NCI-H2196 treated with DMSO at 0.1 percent for 48 hours (cell line): ENCODE measurements around the gene KCTD2.
"Not testable (repeated sequence)": the region's sequence is repeated elsewhere in the genome, so short reads cannot be mapped to it uniquely, and the experiment has no call there.

ENCODE experiments used
- DNase-seq: peaks from one replicate; lab custom pipeline; 2025; ENCODE audit not compliant: unreplicated experiment; lab: John Stamatoyannopoulos, UW

The KCTD2 gene, protein sequence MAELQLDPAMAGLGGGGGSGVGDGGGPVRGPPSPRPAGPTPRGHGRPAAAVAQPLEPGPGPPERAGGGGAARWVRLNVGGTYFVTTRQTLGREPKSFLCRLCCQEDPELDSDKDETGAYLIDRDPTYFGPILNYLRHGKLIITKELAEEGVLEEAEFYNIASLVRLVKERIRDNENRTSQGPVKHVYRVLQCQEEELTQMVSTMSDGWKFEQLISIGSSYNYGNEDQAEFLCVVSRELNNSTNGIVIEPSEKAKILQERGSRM

DNA sequence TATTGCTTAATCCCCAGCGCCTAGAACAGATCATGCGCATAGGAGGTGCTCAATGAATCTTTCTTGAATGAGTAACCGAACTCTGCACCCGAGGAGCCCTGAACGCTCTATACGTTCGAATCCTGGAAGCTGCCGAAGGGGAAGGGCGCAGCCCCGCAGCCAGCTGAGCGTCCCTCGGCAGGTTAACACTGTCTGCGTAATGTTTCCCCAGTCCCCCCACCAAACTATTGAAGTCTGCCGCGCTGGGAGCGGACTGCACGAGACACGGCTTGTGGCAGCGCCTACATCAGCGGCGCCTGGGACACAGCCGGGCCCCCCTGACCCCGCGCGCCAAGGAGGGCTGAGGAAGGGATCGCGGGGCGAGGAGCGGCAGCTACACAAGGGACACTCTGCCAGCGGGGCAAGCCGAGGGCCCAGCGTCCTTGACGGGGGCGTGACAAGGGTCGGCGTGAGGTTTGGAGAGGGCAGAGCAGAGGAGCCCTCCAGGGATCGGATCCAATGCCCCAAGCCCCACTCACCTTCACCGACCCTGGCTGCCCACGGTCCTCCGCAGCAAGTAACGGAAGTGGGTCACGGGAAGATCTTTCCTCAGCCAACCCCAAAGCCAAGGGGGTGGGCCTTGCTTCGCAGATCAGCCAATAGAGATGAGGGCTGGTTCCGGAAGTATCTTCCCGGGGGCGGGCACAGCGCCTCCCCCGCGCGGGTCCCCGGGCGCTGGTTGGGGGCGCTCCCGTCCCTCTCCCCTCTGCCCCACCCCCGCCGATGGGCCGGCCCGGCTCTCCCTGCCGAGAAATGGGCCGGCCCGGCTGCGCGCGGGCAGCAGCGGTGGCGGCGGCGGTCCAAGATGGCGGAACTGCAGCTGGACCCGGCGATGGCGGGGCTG lies at the start of gene KCTD2, which contains the start of gene ATP5PD:
Gene KCTD2, plus strand, starts transcription at position 819 of the 883 bp plus-strand sequence. Its CDS starts 26 bp downstream, at position 845.
Gene ATP5PD, minus strand, starts transcription at position 563 of the 883 bp plus-strand sequence. CDS start 4,319 bp downstream, outside the sequence.
- peak; percentile 95 for DNase-seq

DNA sequence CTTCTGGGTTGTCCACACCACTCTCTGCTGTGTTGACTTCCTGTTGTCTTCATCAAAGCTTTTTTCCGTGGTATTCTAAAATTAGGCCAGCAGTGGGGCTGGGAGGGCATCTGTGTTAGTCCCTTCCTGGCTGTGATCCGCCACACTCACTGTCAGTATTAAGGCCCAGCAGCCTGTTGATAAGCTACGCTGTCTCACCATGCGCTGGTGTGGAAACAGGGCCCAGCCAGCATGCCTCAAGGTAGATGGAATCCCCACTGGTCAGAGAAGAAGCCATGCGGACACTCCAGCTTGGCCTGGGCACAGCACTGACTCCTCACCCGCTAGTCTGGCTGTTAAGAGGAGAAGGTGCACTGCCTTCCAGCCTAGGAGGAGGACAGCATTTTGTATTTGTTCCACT lies 48.2 kb upstream of the KCTD2 start:
- no peak for DNase-seq

DNA sequence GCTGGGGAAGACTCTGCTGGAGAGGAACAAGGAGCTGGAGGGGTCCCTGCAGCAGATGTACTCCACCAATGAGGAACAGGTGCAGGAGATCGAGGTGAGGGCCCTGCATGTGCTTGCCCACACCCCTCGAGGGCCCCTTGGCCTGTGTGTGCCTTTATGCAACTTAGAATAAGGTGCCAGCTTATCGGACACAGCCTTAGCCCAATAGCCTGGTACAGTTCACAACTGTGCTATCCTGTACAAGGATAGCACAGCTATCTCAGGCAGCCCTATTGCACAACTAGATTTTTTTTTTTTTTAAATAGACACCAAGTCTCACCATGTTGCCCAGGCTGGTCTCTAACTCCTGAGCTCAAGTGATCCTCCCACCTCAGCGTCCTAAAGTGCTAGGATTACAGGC lies 47.5 kb upstream of the KCTD2 start:
- no peak for DNase-seq

DNA sequence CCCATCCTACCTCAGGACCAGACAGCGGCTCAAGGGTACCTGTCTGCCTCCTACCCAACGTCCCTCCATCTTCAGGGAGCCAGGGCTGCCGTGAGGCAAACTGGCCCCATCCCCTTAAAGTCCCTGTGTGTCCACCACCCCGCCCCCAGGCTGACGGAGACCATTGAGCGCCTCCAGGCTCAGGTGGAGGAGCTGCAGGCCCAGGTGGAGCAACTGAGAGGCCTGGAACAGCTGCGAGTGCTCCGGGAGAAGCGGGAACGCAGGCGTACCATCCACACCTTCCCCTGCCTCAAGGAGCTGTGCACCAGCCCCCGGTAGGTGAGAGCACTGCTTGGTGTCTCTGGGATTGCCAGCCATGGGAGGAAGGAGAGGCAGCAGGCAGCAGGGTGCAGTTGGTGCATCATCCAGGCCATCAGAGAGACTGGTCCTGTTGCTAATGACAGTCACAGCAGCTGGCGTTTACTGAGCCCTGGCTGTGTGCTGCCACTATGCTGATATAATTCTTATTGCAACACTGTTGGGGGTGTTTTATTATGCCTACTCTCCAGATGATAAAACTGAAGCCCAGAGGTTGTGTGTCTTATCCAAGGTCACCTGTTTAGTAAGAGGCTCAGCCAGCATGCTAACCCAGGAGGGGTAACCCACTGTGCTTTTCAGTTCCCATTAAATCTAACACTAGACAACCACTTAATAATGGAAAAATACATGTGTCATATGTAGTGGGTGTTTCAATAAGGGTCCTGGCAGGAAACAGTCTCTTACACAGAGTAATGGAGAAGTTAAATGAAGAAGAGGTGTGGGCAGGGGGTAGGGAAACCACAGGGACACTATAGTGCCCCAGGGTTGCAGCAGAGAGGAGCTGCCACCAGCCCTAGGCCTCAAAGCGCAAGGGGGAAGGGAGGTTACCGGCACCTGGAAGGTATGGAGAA lies 44.8 kb upstream of the KCTD2 start:
- no peak for DNase-seq

DNA sequence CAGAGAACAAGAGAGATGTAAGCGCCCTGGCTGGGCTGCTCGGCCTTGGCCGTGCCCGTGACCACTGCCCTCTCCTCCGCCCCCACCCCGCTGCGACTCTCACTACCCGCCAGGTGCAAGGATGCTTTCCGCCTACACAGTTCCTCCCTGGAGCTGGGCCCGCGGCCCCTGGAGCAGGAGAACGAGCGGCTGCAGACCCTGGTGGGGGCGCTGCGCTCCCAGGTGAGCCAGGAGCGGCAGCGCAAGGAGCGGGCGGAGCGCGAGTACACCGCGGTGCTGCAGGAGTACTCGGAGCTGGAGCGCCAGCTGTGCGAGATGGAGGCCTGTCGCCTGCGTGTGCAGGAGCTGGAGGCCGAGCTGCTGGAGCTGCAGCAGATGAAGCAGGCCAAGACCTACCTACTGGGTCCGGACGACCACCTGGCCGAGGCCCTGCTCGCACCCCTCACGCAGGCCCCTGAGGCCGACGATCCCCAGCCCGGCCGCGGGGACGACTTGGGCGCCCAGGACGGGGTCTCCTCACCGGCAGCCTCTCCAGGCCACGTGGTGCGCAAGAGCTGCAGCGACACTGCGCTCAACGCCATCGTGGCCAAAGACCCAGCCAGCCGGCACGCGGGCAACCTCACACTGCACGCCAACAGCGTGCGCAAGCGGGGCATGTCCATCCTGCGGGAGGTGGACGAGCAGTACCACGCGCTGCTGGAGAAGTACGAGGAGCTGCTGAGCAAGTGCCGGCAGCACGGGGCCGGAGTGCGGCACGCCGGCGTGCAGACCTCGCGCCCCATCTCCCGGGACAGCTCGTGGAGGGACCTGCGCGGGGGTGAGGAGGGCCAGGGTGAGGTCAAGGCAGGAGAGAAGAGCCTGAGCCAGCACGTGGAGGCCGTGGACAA lies 43.7 kb upstream of the KCTD2 start:
- no peak for DNase-seq

DNA sequence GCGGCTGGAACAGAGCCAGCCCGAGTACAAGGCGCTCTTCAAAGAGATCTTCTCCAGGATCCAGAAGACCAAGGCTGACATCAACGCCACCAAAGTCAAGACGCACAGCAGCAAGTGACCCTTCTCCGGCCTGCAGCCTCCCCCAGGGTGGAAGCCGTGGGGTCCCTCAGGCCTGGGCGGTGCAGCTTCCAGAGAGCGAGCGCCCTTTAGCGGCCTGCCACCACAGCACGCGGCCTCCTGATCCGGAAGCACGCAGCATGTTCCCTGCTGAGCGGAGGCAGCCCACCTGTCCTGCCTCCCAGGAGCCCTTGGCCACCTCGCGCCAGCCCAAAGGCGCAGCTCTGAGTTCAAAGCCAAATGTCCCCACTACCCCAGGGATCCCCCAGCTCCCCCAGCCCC lies 43.1 kb upstream of the KCTD2 start:
- no peak for DNase-seq

DNA sequence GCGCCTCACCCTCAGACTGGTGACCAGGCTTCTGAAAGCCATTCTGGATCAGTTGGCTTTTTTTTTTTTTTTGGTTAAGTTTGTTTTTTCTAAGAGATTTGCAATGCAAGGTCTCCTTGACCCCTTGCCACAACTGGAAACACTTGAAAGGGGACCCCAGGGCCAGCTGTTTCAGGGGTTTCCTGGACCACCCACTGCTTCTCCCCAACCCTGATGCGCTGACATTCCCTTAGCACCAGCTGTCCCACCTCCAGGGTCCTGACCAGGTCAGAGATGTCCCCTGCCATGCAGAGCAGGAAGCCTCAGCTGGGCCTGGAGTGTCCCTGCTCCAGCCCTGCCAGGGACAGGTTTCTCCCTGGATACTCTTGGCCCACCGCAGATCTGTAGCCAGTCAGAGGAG lies 42.7 kb upstream of the KCTD2 start:
- no peak for DNase-seq

DNA sequence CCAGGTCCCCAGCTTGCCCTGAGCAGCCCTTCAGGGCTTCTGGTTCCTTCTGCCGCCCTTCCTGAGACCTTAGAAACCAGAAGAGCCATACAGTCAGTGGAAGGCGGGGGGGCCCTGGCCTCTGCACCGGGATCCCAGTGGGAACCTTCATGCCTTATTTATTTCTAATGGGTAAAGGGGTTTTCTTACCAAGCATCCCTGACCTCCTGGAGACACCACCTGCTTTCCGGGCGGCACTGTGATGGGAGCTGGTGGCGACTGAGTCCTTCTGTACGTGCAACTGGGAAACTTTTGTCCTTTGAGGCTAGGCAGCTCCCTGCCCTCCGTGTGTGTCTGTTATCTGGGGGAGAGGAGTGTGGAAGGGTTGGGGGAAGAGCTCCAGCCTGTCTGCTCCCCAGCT lies 41.7 kb upstream of the KCTD2 start:
- DNase-seq = no peak

DNA sequence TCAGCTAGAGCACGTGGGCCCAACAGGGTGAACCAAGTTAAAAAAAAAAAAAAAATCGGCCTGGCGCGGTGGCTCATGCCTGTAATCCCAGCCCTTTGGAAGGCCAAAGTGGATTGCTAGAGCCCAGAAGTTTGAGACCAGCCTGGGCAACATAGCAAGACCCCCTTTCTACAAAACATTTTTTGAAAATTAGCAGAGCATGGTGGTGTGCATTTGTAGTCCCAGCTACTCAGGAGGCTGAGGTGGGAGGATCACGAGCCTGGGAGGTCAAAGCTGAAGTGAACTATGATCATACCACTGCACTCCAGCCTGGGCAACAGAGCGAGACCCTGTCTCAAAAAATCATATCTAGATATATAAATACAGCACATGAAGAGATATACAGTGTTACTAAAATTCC lies 40.9 kb upstream of the KCTD2 start:
- DNase-seq = not testable (repeated sequence)

DNA sequence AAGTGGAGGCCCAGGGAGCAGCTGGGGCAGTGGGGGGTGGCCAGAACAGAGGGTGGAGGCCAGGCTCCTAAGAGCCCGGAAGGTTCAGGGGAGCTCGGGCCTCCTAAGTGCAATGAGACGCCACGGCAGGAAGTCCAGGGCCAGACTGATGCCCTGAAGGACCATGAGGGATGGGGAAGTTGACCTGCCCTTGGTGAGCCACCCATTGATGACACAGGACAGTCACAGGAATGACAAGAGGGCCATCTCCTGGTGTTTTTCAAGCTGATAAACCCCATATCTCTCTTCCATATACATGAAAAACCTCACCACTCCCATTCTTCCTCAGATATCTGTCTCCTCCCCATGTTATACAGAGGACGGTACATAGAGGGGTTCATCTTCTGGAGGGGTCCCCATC lies 40.4 kb upstream of the KCTD2 start:
- no peak for DNase-seq

DNA sequence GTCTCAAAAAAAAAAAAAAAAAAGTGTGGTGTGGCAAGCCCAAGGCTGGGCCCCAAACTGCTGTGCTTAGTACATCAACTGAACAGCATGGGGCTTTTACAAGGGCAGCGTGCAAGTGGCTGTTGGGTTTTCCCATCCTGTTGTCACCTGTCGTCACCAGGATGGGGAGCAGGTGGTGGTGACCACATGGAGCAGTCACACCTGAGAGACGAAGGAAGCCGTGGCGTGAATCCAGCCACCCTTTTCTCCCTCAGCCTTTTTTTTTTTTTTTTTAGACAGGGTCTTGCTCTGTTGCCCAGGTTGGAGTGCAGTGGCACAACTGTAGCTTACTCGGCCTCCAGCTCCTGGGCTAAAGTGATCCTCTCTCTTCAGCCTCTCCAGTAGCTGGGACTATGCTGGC lies 38.7 kb upstream of the KCTD2 start:
- DNase-seq = no peak

DNA sequence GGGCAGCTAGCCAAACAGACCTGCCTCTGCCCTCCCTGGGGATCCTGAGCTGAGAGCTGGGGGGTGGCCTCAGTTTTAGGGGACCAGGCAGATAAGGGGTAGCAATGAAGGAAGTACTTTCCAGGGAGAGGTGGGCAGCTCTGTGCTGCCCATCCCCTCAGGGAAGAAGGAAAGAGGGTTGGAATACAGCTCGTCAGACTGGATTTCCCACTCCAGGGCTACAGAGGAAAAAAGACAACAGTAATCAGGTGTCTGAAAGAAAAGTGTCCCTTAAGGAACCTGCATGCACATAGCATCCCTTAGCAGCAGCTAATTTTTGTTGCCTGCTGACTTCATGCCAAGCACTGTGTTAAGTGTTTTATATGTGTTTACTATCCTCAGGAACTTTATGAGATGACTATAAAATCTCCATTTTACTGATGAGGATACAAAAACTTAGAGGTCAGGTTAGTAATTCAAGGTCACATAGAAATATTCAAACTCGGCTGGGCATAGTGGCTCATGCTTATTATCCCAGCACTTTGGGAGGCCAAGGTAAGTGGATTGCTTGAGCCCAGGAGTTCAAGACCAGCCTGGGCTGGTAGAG lies 37.8 kb upstream of the KCTD2 start:
- DNase-seq = no peak

DNA sequence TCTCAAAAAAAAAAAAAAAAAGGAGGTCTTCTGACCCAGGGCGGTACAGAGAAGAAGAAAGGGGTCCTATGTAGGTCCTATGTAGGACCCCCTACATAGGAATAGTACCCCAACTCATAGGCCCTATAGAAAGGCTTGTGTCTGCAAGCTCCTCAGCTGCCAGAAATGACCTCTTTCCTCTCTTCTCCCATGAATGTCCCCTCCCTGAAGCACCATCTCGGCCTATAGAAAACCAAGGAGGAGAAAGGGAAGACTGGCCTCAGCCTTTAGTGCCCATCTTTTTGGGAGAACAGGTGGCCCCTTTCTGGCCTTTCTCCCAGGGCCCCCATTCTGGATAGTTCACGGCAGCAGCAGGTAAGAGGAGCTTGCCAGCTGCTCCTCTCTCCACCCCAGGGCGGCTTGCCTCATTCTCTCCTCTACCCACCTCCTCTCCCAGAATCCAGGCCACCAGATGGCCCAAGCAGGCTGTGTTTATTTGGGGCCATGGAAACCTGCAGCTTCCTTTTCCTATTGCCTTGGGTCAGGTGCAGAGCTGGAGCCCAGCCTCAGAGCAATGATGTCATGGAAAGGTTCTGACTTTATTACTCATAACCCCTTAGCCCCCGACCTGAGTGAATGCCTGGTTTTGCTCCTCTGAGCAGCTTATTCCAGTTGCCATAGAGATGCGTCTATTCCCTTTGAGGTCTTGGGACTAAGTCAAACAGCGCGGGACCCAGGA lies 36.2 kb upstream of the KCTD2 start:
- DNase-seq = peak; percentile 92

DNA sequence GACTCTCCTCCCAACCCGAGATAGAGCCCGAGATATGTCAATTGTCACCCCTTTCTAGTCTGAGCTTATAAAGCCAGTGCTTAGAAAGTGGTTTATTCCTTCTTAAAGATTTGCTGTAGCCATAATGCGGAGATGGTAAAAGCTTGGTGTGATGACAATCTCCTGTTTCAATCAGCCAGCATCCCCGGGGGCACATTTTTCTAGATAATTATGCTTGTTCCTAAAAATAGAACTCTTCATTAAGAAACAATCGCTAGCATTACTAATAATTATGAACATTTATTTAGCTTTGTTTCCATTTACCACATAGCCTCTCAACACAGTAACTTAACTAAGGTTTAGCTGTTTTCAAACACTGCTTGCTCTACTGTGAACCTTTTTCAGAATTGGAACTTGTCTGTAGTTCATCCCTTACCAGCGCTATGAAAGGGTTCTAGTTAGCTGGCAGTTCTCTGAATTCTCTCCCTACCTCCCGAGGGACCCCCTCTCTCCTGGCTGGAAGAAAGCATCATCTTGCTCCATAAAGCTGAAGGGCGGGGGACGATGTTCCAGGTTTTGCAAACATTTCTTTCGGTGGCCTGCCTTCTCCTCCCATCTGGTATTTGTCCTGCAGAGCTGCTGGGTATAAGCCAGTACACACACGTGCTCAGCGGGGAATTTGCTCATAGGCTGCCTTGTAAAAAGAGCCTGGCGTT lies 35.5 kb upstream of the KCTD2 start:
- DNase-seq = peak; percentile 58

DNA sequence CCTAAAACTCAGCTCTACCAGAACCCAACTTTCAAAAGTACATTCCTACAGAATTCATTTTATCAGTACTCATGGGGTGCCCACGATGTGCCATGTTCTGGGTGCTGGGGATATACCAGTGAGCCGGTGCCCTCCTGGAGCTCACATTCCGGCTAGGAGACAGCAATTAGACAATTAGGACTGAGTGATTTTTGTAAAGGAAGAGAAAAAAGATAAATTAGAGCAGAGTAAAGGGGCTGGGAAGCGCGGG lies 35.0 kb upstream of the KCTD2 start:
- DNase-seq = no peak

DNA sequence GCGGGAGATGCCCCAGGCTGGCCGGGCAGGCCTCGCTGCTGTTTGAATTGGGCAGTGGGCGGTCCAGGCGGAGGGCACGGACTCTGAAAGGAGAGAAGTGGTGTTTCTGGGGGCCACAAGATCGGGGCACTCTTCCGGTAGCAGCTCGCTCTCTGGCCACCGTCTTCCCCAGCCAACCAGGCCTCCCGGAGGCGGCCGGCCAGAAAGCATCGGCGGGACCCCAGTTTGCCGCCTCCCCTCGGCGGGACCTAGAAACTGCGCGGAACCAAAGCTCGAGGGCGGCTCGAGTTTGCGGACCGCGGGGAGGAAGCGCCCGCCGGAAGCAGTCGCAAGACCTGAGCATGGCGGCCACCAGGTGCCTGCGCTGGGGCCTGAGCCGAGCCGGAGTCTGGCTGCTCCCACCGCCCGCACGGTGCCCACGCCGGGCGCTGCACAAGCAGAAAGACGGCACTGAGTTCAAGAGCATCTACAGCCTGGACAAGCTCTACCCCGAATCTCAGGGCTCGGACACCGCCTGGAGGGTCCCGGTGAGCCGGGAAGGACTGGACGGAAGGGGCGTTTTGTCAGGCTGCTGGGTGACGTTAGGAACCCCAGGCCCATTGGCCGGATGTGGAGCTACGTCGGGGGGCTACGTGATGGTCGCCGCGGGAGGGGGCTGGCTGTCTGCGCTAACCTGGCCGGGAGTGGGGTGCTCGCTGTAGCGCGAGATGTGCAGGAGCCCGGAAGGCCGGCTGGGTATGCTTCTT lies 34.5 kb upstream of the KCTD2 start, which contains the start of gene MRPL58:
Gene MRPL58, plus strand, starts transcription at position 325 of the 746 bp plus-strand sequence. Its CDS starts 17 bp downstream, at position 342.
- DNase-seq = peak; percentile 70

DNA sequence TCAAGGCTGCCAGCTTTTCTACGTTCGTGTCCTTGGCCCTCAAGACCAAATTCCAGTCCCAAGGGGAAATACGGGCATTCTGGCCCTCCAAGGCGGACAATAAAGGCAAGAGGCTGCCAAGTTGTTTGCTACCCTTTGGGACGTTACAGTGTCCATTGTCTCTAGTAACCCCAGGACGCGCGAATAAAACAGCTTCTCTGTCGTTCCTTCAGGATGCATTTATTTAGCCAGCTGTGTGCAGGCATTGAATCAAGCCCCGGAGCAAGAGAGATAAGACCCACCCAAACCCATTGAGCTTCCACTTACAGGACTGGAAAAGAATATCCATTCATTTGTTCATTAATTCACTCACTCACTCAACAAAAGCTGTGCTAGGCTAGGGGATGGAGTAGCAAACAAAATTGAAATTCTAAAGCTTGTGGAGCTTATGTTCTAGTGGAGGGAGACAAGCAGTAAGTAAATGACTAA lies 33.9 kb upstream of the KCTD2 start:
- no peak for DNase-seq

DNA sequence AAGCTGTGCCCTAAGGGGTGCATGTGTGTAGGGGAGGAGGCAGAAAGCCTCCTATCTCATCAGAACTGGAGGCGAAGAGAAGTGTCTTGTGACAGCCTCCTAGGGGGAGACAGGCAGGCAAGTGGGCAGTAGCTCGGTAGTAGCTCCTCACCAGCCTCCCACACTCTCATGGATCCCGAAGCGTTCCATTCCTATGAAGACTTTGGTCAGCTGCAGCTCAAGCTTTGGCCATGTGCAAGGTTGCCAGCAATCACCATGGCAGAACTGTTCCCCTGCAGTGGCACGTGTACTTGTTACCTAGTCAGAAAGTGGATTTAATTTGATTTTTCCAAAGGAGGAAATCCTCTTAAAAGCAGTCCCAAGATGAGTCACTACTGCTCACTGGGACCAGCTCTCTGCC lies 27.9 kb upstream of the KCTD2 start:
- DNase-seq = no peak
